Astrocyte (in vitro differentiated cells and primary cell): ENCODE results near the gene P3H3.

Experiments used
- CTCF ChIP-seq: IDR thresholded peaks from 2 replicates; pipeline ENCODE4 v1.5.1; 2011; ENCODE audit warnings: low read depth, mild to moderate bottlenecking, inconsistent platforms, low read length, moderate library complexity; ENCODE audit not compliant: insufficient read depth
- EZH2 ChIP-seq: IDR thresholded peaks from 2 replicates; pipeline ENCODE4 v1.6.1; 2012; ENCODE audit warnings: mild to moderate bottlenecking, low read length, inconsistent platforms; ENCODE audit not compliant: insufficient read depth

DNA sequence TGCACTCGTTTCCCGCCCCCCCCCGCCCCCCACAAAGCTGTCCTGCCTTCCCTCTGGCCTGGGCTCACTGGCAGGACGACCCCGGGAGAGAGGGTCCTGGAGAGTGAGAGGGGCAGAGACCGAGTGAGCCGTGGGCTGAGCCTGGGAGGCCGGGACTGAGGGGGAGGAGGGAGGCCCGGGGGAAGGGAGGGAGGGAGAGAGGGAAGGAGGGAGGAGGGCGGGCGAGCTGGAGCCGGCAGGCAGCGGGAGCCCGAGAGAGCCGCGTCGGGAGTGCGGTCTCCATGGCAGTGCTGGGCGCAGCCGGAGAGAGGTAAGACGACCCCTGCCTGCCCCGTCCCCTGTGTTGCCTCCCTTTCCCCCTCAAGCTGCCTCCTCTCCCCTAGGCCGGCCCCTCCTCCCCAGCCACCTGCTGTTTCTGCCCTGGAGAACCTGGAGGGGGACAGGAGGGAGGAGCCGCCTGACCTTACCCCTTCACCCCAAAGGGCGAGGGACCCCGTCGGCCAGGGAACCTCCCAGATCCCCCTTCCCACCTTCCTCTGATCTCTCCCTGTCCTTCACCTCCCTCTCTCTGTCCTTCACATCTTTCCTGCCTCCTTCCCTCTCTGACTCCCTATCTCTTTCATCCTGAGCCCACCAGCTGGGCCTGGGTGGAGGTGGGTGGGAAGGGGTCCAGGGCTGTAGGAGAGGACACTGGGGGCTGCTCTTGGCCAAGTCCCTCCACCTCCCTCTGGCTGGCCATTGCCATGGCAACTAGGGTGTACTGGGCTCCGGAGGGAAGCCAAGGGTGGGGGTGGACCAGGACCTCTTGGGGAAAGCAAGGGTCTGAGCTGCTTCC lies 6.4 kb upstream of the P3H3 start, which contains the start of gene GPR162:
- no peak for TF ChIP-seq CTCF
- no peak for TF ChIP-seq EZH2
